Measurements from ENCODE around the gene SMPD4.
"Not testable (repeated sequence)": the region's sequence is repeated elsewhere in the genome, so short reads cannot be mapped to it uniquely, and the experiment has no call there.

The SMPD4 gene

GRCh38 chr2:130181325-130181879, at the start of gene SMPD4:
Gene SMPD4 (minus strand): TSS chr2:130181602. CDS start chr2:130176592, 5,010 bp downstream.
- peak; percentile 96 for DNase-seq

- DNase-seq, result not testable (repeated sequence)
Measured at GRCh38 chr2:130230907-130231306, 49.5 kb upstream of the SMPD4 start.

GRCh38 chr2:130230376-130230775, 49.0 kb upstream of the SMPD4 start:
- DNase-seq, result not testable (repeated sequence)

GRCh38 chr2:130229161-130229510, 47.7 kb upstream of the SMPD4 start:
- DNase-seq, result peak; percentile 43

GRCh38 chr2:130228467-130229160, 47.2 kb upstream of the SMPD4 start:
- DNase-seq, result not testable (repeated sequence)

GRCh38 chr2:130228005-130228404, 46.6 kb upstream of the SMPD4 start:
- DNase-seq, result not testable (repeated sequence)

GRCh38 chr2:130222523-130222922, 41.1 kb upstream of the SMPD4 start:
- DNase-seq, result peak; percentile 25

GRCh38 chr2:130220505-130220904, 39.1 kb upstream of the SMPD4 start:
- DNase-seq, result not testable (repeated sequence)

- not testable (repeated sequence) for DNase-seq
Measured at GRCh38 chr2:130219147-130219546, 37.7 kb upstream of the SMPD4 start.

- not testable (repeated sequence) for DNase-seq
Measured at GRCh38 chr2:130207051-130207450, 25.6 kb upstream of the SMPD4 start.

- DNase-seq, result not testable (repeated sequence)
Measured at GRCh38 chr2:130203150-130203549, 21.7 kb upstream of the SMPD4 start.

- not testable (repeated sequence) for DNase-seq
Measured at GRCh38 chr2:130202518-130202917, 21.1 kb upstream of the SMPD4 start.

GRCh38 chr2:130198343-130198742, 16.9 kb upstream of the SMPD4 start, which contains the start of gene TUBA3E:
Gene TUBA3E (minus strand): TSS chr2:130198439. CDS start chr2:130198360, 79 bp downstream.
- no peak for DNase-seq

- DNase-seq, result not testable (repeated sequence)
Measured at GRCh38 chr2:130196052-130196451, 14.7 kb upstream of the SMPD4 start.

GRCh38 chr2:130195089-130195635, 13.8 kb upstream of the SMPD4 start:
- not testable (repeated sequence) for DNase-seq

GRCh38 chr2:130193824-130194223, 12.4 kb upstream of the SMPD4 start:
- not testable (repeated sequence) for DNase-seq

GRCh38 chr2:130192451-130192850, 11.0 kb upstream of the SMPD4 start:
- not testable (repeated sequence) for DNase-seq

GRCh38 chr2:130191319-130191718, 9.9 kb upstream of the SMPD4 start:
- DNase-seq, result not testable (repeated sequence)

GRCh38 chr2:130190237-130190636, 8.8 kb upstream of the SMPD4 start:
- DNase-seq, result no peak

GRCh38 chr2:130188958-130189357, 7.6 kb upstream of the SMPD4 start:
- not testable (repeated sequence) for DNase-seq

GRCh38 chr2:130187859-130188792, 6.7 kb upstream of the SMPD4 start:
- not testable (repeated sequence) for DNase-seq

GRCh38 chr2:130187268-130187667, 5.9 kb upstream of the SMPD4 start:
- no peak for DNase-seq

- no peak for DNase-seq
Measured at GRCh38 chr2:130186391-130186790, 5.0 kb upstream of the SMPD4 start.
